ENCODE data around the gene POPDC3.

Gene POPDC3

GRCh38 chr6:105153676-105154075 lies 26.1 kb downstream of the POPDC3 start:
- in situ Hi-C loops (cut with MboI; ENCODE audit: low sequenced_read_pairs): no loop called here

- in situ Hi-C loops (cut with MboI; ENCODE audit: low sequenced_read_pairs): no loop called here
Observed at GRCh38 chr6:105152880-105153279, 26.9 kb downstream of the POPDC3 start.

GRCh38 chr6:105151644-105152043 lies 28.2 kb downstream of the POPDC3 start:
- in situ Hi-C loops (cut with MboI; ENCODE audit: low sequenced_read_pairs): no loop called here

- in situ Hi-C loops (cut with MboI; ENCODE audit: low sequenced_read_pairs): no loop called here
Observed at GRCh38 chr6:105138141-105138540, 41.7 kb downstream of the POPDC3 start.

GRCh38 chr6:105137388-105137787 lies 42.4 kb downstream of the POPDC3 start:
- in situ Hi-C loops (cut with MboI; ENCODE audit: low sequenced_read_pairs): no loop called here

- in situ Hi-C loops (cut with MboI; ENCODE audit: low sequenced_read_pairs): no loop called here
Observed at GRCh38 chr6:105136431-105137350, 43.1 kb downstream of the POPDC3 start.

- in situ Hi-C loops (cut with MboI; ENCODE audit: low sequenced_read_pairs): no loop called here
Observed at GRCh38 chr6:105135907-105136430, 43.8 kb downstream of the POPDC3 start.

- in situ Hi-C loops (cut with MboI; ENCODE audit: low sequenced_read_pairs): no loop called here
Observed at GRCh38 chr6:105135056-105135455, 44.8 kb downstream of the POPDC3 start.

GRCh38 chr6:105122717-105123116 lies 57.1 kb downstream of the POPDC3 start:
- in situ Hi-C loops (cut with MboI; ENCODE audit: low sequenced_read_pairs): no loop called here

- in situ Hi-C loops (cut with MboI; ENCODE audit: low sequenced_read_pairs): no loop called here
Observed at GRCh38 chr6:105121981-105122380, 57.8 kb downstream of the POPDC3 start.

GRCh38 chr6:105120570-105120969 lies 59.2 kb downstream of the POPDC3 start:
- in situ Hi-C loops (cut with MboI; ENCODE audit: low sequenced_read_pairs): no loop called here

GRCh38 chr6:105116150-105116549 lies 63.7 kb downstream of the POPDC3 start:
- in situ Hi-C loops (cut with MboI; ENCODE audit: low sequenced_read_pairs): no loop called here

GRCh38 chr6:105113422-105113821 lies 66.4 kb downstream of the POPDC3 start:
- in situ Hi-C loops (cut with MboI; ENCODE audit: low sequenced_read_pairs): no loop called here

- in situ Hi-C loops (cut with MboI; ENCODE audit: low sequenced_read_pairs): no loop called here
Observed at GRCh38 chr6:105112577-105112976, 67.2 kb downstream of the POPDC3 start.

- in situ Hi-C loops (cut with MboI; ENCODE audit: low sequenced_read_pairs): no loop called here
Observed at GRCh38 chr6:105111871-105112270, 67.9 kb downstream of the POPDC3 start.

GRCh38 chr6:105111105-105111504 lies 68.7 kb downstream of the POPDC3 start:
- in situ Hi-C loops (cut with MboI; ENCODE audit: low sequenced_read_pairs): no loop called here

GRCh38 chr6:105109955-105110895 lies 69.6 kb downstream of the POPDC3 start:
- in situ Hi-C loops (cut with MboI; ENCODE audit: low sequenced_read_pairs): no loop called here

GRCh38 chr6:105108631-105109262 lies 71.1 kb downstream of the POPDC3 start:
- in situ Hi-C loops (cut with MboI; ENCODE audit: low sequenced_read_pairs): no loop called here
